NCI-H774 (cell line): ENCODE data around the gene GPR62.
"Not testable (repeated sequence)": the region's sequence is repeated elsewhere in the genome, so short reads cannot be mapped to it uniquely, and the experiment has no call there.

Source experiments
- DNase-seq: peaks from one replicate; lab custom pipeline; 2025; lab: John Stamatoyannopoulos, UW

The GPR62 gene

GRCh38 chr3:51955175-51955892, at the start of gene GPR62:
TSS of gene GPR62 (plus strand) at chr3:51955381. CDS start at chr3:51955653, 272 bp downstream.
- no peak for DNase-seq

GRCh38 chr3:51908026-51908425, 47.2 kb upstream of the GPR62 start:
- no peak for DNase-seq

- DNase-seq, result no peak
These were observed 38.8 kb upstream of the GPR62 start for GRCh38 chr3:51916418-51916817.

GRCh38 chr3:51921081-51921578, 34.1 kb upstream of the GPR62 start:
- no peak for DNase-seq

- DNase-seq, result no peak
These were observed 27.9 kb upstream of the GPR62 start for GRCh38 chr3:51927061-51927977.

- no peak for DNase-seq
These were observed 26.7 kb upstream of the GPR62 start for GRCh38 chr3:51928438-51928837.

GRCh38 chr3:51928981-51929380, 26.2 kb upstream of the GPR62 start:
- DNase-seq, result not testable (repeated sequence)

GRCh38 chr3:51929420-51930003, 25.7 kb upstream of the GPR62 start:
- DNase-seq, result no peak

- no peak for DNase-seq
These were observed 24.7 kb upstream of the GPR62 start for GRCh38 chr3:51930439-51930838.

- no peak for DNase-seq
These were observed 23.4 kb upstream of the GPR62 start for GRCh38 chr3:51931756-51932155.

- no peak for DNase-seq
These were observed 22.5 kb upstream of the GPR62 start for GRCh38 chr3:51932471-51933370.

- no peak for DNase-seq
These were observed 21.6 kb upstream of the GPR62 start for GRCh38 chr3:51933471-51934138.

GRCh38 chr3:51934139-51934850, 20.9 kb upstream of the GPR62 start:
- no peak for DNase-seq

GRCh38 chr3:51934991-51935885, 19.9 kb upstream of the GPR62 start:
- no peak for DNase-seq

- no peak for DNase-seq
These were observed 19.1 kb upstream of the GPR62 start for GRCh38 chr3:51935886-51936755.

- DNase-seq, result no peak
These were observed 18.2 kb upstream of the GPR62 start for GRCh38 chr3:51937014-51937413.

GRCh38 chr3:51937611-51938450, 17.4 kb upstream of the GPR62 start:
- DNase-seq, result no peak
